IMR-90 (cell line): ENCODE data around the gene OSBPL6. TPM values are rescaled to one million over a fixed set of nuclear protein-coding genes. Genes with fewer than 3 reads are reported as not detected.

Experiments used
- ATAC-seq: fragments of 200-7000 bp; cut with Tn5 transposase; 2 replicates; pipeline ENCODE4 v1.9.1; 2020; ENCODE audit warnings: low read depth, mild to moderate bottlenecking, moderate library complexity
- BruUV-seq: library from RNA; stranded (reverse); fragments of 400-500 nt; replicated peaks from 2 replicates; lab custom pipeline; 2021; lab: Mats Ljungman, UMichigan
- CTCF ChIA-PET: fragments of 300-600 bp; formaldehyde crosslinking; extraction: SDS; loops from one replicate; lab custom pipeline; 2021; ENCODE audit warnings: antibody characterized with exemption; lab: Yijun Ruan, JAX
- POLR2A ChIA-PET: fragments of 300-600 bp; sonication (Branson Sonifier 250); formaldehyde crosslinking; loops from one replicate; lab custom pipeline; 2022; ENCODE audit warnings: antibody characterized with exemption; ENCODE audit not compliant: unreplicated experiment; lab: Charles Lee
- DNase-seq: peaks from one replicate; pipeline ENCODE4 v3.0.0; 2013
- H2AFZ ChIP-seq: replicated peaks from 2 replicates; pipeline ENCODE3; 2013; ENCODE audit warnings: low read length, mild to moderate bottlenecking; ENCODE audit not compliant: poor library complexity
- H2AK5ac ChIP-seq: 2 replicates; pipeline ENCODE4 v1.6.1; 2013; ENCODE audit warnings: low read depth, low read length, inconsistent platforms
- H2AK9ac ChIP-seq: replicated peaks from 2 replicates; pipeline ENCODE3; 2013; ENCODE audit warnings: mild to moderate bottlenecking, low read depth, low read length, moderate library complexity; ENCODE audit not compliant: poor library complexity
- H2BK120ac ChIP-seq: 2 replicates; pipeline ENCODE4 v1.6.1; 2013; ENCODE audit warnings: low read depth, low read length, inconsistent platforms
- H2BK15ac ChIP-seq: 3 replicates; pipeline ENCODE4 v1.6.1; 2013; ENCODE audit warnings: low read depth, low read length, inconsistent platforms
- H2BK20ac ChIP-seq: 2 replicates; pipeline ENCODE4 v1.6.1; 2013; ENCODE audit warnings: low read depth, mild to moderate bottlenecking, inconsistent platforms, low read length, moderate library complexity
- H2BK5ac ChIP-seq: 2 replicates; pipeline ENCODE4 v1.6.1; 2013; ENCODE audit warnings: mild to moderate bottlenecking, low read depth, low read length, inconsistent platforms; ENCODE audit not compliant: poor library complexity, severe bottlenecking
- H3K14ac ChIP-seq: replicated peaks from 2 replicates; pipeline ENCODE4 v1.6.1; 2013; ENCODE audit warnings: low read depth, low read length, inconsistent platforms
- H3K18ac ChIP-seq: 2 replicates; pipeline ENCODE4 v1.6.1; 2013; ENCODE audit warnings: low read depth, low read length, control low read depth
- H3K23ac ChIP-seq: 2 replicates; pipeline ENCODE4 v1.6.1; 2013; ENCODE audit warnings: low read depth, low read length, inconsistent platforms
- H3K27ac ChIP-seq: 2 replicates; pipeline ENCODE4 v1.5.1; 2013; ENCODE audit warnings: mild to moderate bottlenecking, control low read depth, low read length; ENCODE audit not compliant: insufficient read depth
- H3K27me3 ChIP-seq: 2 replicates; pipeline ENCODE4 v1.6.1; 2013; ENCODE audit warnings: low read length; ENCODE audit not compliant: control insufficient read depth, insufficient read depth
- H3K36me3 ChIP-seq: 2 replicates; pipeline ENCODE4 v1.6.1; 2013; ENCODE audit warnings: low read length, mixed read lengths; ENCODE audit not compliant: control insufficient read depth, insufficient read depth
- H3K4ac ChIP-seq: 2 replicates; pipeline ENCODE4 v1.6.1; 2013; ENCODE audit warnings: low read depth, low read length, inconsistent platforms
- H3K4me1 ChIP-seq: 2 replicates; pipeline ENCODE4 v1.6.1; 2013; ENCODE audit warnings: low read length, mixed read lengths; ENCODE audit not compliant: control insufficient read depth, insufficient read depth
- H3K4me2 ChIP-seq: 2 replicates; pipeline ENCODE4 v1.6.1; 2013; ENCODE audit warnings: low read depth, mild to moderate bottlenecking, control low read depth, low read length, moderate library complexity
- H3K4me3 ChIP-seq: 2 replicates; pipeline ENCODE4 v1.5.1; 2013; ENCODE audit warnings: low read depth, mild to moderate bottlenecking, control low read depth, low read length, moderate library complexity; ENCODE audit not compliant: insufficient read depth
- H3K56ac ChIP-seq: 2 replicates; pipeline ENCODE4 v1.6.1; 2013; ENCODE audit warnings: low read length, inconsistent platforms; ENCODE audit not compliant: insufficient read depth; ENCODE audit errors: extremely low read depth
- H3K79me1 ChIP-seq, 2 experiments: 2 replicates each; pipeline ENCODE4 v1.6.1; 2013; ENCODE audit warnings: low read length in 2 of 2, inconsistent platforms in 1 of 2, low read depth in 1 of 2
- H3K9ac ChIP-seq: 2 replicates; pipeline ENCODE4 v1.6.1; 2013; ENCODE audit warnings: low read depth, low read length, control low read depth
- H3K9me1 ChIP-seq: 2 replicates; pipeline ENCODE4 v1.6.1; 2013; ENCODE audit warnings: low read length, inconsistent platforms; ENCODE audit not compliant: insufficient read depth
- H3K9me3 ChIP-seq: 2 replicates; pipeline ENCODE4 v1.6.1; 2013; ENCODE audit warnings: low read length; ENCODE audit not compliant: control insufficient read depth, insufficient read depth
- H4K20me1 ChIP-seq: 2 replicates; pipeline ENCODE4 v1.6.1; 2013; ENCODE audit warnings: low read length, inconsistent platforms; ENCODE audit not compliant: insufficient read depth
- H4K5ac ChIP-seq: 2 replicates; pipeline ENCODE4 v1.6.1; 2013; ENCODE audit warnings: mild to moderate bottlenecking, low read depth, low read length, control low read depth
- H4K8ac ChIP-seq, 2 experiments: 2 replicates each; pipeline ENCODE4 v1.6.1; 2013; ENCODE audit warnings: low read depth in 2 of 2, low read length in 2 of 2, control low read depth in 1 of 2, inconsistent platforms in 1 of 2
- H4K91ac ChIP-seq: 2 replicates; pipeline ENCODE4 v1.6.1; 2013; ENCODE audit warnings: low read depth, low read length, inconsistent platforms; ENCODE audit not compliant: insufficient read depth
- FOS ChIP-seq: fragments of 150-350 bp; IDR thresholded peaks from 2 replicates; pipeline ENCODE4 v1.6.1; 2016; ENCODE audit warnings: low read depth, low read length
- MXI1 ChIP-seq: IDR thresholded peaks from 2 replicates; pipeline ENCODE4 v1.6.1; 2012; ENCODE audit warnings: low read depth, mild to moderate bottlenecking, low read length, moderate library complexity, borderline replicate concordance
- POLR2A ChIP-seq: IDR thresholded peaks from 2 replicates; pipeline ENCODE4 v1.6.1; 2012; ENCODE audit warnings: mild to moderate bottlenecking, low read depth, low read length
- dilution Hi-C: fragments of 300-500 bp; cut with HindIII; formaldehyde crosslinking; loops from one replicate; pipeline ENCODE4 v1.14.3; 2018; ENCODE audit warnings: low sequenced_read_pairs; ENCODE audit not compliant: unreplicated experiment
- in situ Hi-C: fragments of 300-500 bp; cut with MboI; formaldehyde crosslinking; loops from 3 replicates; pipeline ENCODE4 v1.14.3; 2019; ENCODE audit warnings: low sequenced_read_pairs, inconsistent platforms, mixed read lengths
- intact Hi-C: fragments of 100-400 bp; cut with micrococcal nuclease; formaldehyde crosslinking; loops from 2 replicates; pipeline ENCODE4 v1.10.0; 2022
- polyA plus RNA-seq, 3 experiments: library from polyadenylated mRNA; depleted of rRNA; stranded (reverse); fragments of >200 nt; gene quantifications; 2 replicates each; pipeline ENCODE4 v1.2.3, GENCODE V29; 2012; ENCODE audit warnings: low replicate concordance in 1 of 3
- total RNA-seq: library from RNA; depleted of rRNA; stranded (reverse); fragments of >200 nt; gene quantifications from 2 replicates; pipeline ENCODE4 v1.2.3, GENCODE V29; 2012

The OSBPL6 gene
- total and polyA plus RNA-seq, 2 of the 4 experiments (the other 2 are of a cell fraction) = 3.2 to 3.7 TPM

- Histone ChIP-seq H3K4me1 (no peaks in the 10 kb centered on the region), H2AK9ac (no peak overlapping the region), H3K4ac (no peak overlapping the region), H3K14ac (no peak overlapping the region), H4K91ac (no peak overlapping the region), H3K9me1 (0 out of 2 replicates have a peak, but pooled peaks cover 4% of the 10 kb centered on the region), H3K9me3 (no peaks in the 10 kb centered on the region), H4K8ac (no peak overlapping the region), H3K36me3 (no peaks in the 10 kb centered on the region), H4K20me1 (no peaks in the 10 kb centered on the region), H3K4me3 (no peak overlapping the region), H4K5ac (no peak overlapping the region), H2BK120ac (no peak overlapping the region), H3K27ac (no peak overlapping the region), H3K79me1 (no peaks in the 10 kb centered on the region), H2BK5ac (no peak overlapping the region), H3K18ac (no peak overlapping the region), H3K27me3 (no peaks in the 10 kb centered on the region), H3K9ac (no peak overlapping the region), H2BK15ac (no peak overlapping the region), H3K23ac (no peak overlapping the region), H2BK20ac (no peak overlapping the region), H3K4me2 (no peak overlapping the region), H2AK5ac (no peak overlapping the region), H2AFZ (no peak overlapping the region), H3K56ac (no peak overlapping the region)
- POLR2A ChIA-PET = no interaction called here
- CTCF ChIA-PET = interaction anchor here (0.7 to 1.9 kb wide), 3 partner anchors 94 to 187 kb away, joined by 3 to 6 read pairs (median 3); no protein-coding TSS in a partner anchor
- no TSS peak for BruUV-seq
- intact Hi-C loops = no loop called here
- TF ChIP-seq POLR2A (no peak), FOS (no peak), MXI1 (no peak)
- in situ Hi-C loops = no loop called here
- dilution Hi-C loops = no loop called here
- peak; percentile 48 for DNase-seq
- no peak; the same call in 1 of the 2 replicates for ATAC-seq
Observed at GRCh38 chr2:178298785-178299212, 104.5 kb downstream of the OSBPL6 start.
